HL-60/S4 treated with phorbol 12-myristate 13-acetate at 8.2 ng/mL for 4 days and 3 days (cell line): Measurements from ENCODE around the gene NSMF.
"Not testable (repeated sequence)": the region's sequence is repeated elsewhere in the genome, so short reads cannot be mapped to it uniquely, and the experiment has no call there.

Experiments used
- in situ Hi-C: fragments of 300-500 bp; cut with MboI; formaldehyde crosslinking; loops from 2 replicates; pipeline ENCODE4 v1.15.0; 2022; ENCODE audit warnings: low sequenced_read_pairs

The NSMF gene

DNA sequence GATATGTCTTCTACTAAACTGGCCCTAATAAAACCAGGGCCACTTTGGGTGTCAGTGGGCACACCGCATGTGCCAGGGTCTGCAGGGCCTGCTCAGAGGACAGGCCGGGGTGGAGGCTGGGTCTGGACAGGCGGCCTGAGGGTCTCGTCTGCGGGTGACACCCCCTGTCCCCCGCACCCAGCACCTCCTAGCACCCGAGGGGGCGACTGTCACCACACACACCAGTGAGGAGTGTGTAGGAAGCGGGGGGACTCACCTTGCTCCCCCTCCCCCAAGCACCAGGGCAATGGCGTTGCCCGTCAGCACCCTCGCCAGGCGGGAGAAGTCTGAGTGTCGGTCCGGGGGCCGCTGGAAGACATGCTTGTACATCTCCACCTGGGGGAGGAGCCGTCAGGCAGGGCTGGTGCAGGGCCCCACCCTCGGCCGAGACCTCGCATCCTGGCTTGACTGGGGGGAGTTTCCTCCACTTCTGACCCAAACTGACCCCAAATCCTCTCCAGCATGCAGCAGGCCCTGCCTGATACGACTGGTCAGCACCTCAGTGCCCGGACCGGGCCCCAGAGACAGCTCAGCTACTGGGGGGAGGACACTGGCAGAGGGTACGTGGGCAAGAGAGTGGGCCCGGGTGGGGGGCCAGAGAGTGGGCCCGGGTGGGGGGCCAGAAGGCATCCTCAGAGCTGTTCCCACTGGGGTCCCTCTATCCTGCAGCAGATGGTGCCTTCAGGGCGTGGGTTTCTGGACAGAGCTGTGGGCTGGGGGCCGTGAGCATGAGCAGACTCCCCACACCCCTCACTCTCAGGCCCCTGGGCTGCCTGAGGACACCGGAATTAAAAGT is 18.9 kb upstream of the NSMF start:
- in situ Hi-C loops = no loop called here

DNA sequence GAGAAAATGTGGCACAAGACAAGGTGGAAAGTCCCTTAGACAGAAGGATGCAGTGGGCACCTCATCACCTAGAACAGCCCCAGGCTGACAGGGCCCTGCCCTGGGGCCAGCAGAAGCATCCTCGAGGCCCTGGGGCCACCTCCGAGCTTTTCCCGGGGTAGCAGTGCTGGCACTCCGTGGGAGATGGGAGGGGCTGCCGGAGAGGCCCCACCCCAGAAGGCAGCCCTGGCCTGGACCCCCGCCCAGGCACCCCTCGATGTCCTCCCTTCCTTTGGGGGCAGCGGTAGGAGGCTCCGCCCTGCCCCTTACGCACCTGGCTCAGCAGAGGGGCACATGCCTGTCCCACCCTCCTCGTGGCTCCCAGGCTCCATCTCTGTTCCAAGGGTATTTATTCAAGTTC is 17.7 kb upstream of the NSMF start:
- in situ Hi-C loops = no loop called here

DNA sequence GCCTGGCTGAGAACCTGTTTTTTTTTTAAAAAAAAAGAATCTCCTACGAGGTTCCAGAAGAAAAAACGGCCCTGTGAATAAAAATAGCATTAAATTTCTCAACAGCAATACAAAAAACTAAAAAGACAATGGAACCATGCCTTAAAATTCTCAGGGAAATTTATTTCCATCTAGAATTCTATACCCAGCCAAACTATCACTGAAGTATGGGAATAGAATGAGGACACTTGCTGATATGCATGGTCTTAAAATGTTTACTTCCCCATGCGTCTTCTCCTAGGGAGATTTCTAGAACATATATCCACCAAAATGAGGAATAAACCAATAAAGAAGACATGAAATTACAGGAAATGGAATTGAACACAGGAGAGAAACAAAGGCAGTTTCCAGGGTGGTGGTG is 16.5 kb upstream of the NSMF start:
- in situ Hi-C loops = no loop called here

DNA sequence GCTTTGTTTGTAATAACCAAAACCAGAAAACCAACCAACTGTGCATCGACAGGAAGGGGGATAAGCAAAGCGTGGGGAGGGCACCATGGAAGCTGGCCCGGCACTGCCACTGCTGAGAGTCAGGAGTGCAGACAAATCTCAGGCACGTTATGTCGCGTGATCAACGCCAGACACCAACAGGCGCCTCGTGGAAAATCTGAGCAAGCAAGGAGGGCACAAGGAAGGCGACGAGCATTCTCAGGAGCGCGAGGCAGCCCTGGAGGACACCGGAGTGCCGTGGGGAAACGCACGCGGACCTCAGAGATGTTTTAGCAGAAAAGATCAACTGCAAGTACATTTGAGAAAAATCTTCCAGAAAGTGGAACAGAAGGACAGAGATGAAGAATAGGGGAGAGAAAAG is 15.1 kb upstream of the NSMF start:
- in situ Hi-C loops = no loop called here

DNA sequence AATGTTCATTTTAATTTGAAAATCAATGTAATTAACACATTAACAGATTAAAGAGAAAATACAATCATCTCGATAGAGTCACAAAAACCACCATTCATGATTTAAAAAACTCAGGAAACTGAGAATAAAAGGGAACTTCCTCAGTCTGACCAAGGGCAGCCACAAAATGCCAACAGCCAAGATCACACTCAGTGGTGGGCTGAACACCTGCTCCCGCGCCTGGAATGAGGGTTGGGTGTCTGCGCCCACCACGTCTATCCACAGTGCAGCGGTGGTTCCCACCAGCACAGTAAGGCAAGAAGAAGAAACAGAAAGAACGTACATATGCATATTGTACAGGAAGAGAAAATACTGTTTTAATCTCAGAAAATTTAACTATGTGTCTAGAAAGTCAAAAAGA is 11.7 kb upstream of the NSMF start:
- in situ Hi-C loops = no loop called here

DNA sequence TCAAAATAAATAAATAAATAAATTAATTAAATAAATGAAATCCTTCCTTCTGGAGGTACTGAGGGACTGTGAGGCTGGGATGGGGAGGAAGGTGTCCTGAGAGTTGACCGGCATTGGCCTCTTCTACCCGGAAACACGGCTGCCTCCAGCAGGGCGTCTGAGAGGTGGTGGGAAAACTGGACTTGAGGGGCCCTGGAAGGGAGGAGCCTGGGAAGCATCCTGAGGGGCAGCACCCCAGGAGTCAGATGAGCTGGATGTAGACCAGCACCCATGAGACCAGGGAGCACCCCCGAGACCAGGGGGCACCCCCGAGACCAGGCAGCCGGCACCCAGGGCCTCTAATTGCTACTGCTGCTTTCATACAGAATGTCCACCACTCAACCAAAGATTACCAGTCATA is 8.8 kb upstream of the NSMF start:
- in situ Hi-C loops = no loop called here

DNA sequence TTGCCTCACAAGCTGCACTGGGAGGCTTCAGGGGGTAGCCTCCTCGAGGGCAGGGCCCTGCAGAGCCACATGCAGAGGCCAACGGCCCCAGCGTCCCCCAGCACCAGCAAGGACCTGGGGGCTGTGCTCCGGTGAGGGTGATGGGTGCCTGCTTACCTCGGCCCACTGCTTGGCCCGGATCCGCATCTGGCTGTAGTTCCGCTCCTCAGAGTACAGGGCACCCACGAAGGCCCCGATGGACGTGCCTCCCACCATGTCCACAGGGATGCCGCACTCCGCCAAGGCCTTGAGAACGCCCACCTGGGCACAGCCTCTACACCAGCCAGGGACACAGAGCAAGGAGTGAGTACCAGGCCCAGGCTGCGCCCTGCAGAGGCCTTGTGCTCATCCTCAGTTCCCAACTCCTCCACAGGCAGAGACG is 8.0 kb upstream of the NSMF start:
- in situ Hi-C loops = no loop called here

DNA sequence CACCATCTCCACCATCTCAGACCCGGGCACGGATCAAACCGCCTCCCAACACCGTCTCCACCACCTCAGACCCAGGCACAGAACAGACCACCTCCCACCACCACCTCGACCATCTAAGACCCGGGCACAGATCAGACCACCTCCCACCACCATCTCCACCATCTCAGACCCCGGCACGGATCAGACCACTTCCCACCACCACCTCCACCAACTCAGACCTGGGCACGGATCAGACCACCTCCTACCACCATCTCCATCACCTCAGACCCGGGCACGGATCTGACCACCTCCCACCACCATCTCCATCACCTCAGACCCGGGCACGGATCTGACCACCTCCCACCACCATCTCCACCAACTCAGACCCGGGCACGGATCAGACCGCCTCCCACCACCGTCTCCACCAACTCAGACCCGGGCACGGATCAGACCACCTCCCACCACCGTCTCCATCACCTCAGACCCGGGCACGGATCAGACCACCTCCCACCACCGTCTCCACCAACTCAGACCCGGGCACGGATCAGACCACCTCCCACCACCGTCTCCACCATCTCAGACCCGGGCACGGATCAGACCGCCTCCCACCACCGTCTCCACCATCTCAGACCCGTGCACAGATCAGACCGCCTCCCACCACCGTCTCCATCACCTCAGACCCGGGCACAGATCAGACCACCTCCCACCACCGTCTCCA is 7.4 kb upstream of the NSMF start:
- in situ Hi-C loops = not testable (repeated sequence)

DNA sequence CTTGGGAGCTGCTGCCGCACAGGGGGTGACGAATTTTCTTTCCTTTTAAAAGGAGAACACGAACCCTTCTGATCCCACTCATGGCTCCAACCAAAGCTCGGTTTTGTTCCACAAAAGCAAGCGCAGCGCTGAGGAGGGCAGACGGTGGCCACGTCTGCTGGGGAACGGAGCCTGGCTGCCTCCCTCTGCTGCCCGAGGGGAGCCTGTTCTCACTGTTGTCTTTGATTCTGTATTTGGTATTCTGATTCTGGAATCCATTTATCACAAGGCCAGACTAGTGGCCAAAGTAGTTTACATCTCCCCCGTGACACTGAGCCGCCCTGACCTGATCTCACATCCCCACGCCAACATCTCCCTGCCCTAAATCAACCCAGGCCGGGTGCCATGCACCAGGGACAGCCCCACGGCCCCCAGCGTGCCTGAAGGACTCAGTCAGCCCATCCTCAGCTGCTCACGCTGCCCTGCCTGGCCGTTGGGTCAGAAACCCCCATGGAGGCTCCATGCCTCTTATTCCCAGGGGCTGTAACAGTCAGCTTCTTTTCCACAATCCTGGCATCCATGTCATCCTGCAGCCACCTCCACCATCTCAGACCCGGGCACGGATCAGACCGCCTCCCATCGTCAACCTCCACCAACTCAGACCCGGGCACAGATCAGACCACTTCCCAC is 6.7 kb upstream of the NSMF start:
- in situ Hi-C loops = no loop called here

DNA sequence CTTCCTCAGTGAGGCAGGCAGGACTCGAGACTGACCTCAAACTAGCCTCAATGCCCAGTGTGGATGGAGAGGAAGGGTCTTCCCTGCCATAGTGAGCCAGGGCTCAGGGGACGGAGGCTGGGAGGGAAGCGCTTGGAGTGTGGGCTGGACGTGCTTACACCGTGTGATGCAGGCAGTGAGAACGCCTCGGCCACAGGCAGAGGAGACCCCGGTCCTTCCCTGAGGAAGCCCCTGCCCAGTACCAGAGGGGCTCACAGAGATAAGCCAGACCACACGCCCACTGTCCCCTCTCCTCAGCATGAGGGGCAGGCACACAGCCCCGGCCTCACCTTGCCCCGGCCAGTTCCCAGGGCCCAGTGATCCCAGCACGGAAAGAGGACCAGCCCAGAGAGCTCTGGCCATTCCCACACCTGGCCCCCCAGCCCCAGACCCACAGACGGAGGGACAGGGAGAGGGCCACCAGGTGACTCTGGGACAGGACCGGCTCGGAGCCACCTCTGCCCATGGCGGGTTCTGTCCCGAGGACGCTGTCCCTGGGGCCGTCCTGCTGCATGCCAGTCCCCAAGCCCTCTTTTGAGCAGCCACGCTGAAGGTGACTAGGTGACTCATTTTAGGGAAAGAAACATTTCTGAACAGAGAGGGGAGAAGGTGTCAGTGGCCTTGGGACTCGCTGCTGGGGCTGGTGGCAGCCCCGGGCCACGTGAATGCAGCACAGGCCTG is 6.0 kb upstream of the NSMF start:
- in situ Hi-C loops = no loop called here

DNA sequence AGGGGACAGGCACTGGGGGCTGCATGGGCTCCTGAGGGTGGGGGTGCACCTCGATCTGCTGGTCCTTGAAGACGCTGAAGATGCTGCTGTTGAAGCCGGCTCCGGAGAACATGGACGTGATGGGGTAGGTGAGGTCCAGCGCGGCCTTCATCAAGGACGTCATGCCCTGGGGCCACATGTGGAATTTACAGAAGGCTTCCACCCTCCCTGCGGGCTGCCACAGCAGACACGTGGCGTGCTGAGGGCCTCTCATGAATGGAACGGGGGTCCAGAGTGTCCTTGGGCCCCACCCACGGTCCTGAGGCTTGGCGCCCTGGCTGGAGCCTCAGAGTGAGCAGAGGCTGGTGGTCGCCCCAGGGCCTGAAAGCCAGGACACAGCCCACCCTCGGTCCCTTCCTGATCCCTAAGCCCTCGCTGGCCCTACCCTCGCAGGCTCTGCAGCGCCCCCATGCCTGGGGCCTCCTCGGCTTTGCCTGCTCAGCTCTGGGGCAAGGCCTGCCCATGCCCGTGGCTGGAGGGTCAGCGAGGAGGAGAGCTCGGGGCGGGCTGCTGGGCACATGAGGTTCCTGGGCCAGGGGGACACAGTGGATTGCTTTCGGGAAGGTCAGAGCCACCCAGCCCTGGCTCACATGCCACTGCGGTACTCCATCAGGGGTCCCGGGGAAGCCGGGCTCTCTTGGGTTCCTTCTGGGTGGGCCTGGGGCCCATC is 5.3 kb upstream of the NSMF start:
- in situ Hi-C loops = no loop called here

DNA sequence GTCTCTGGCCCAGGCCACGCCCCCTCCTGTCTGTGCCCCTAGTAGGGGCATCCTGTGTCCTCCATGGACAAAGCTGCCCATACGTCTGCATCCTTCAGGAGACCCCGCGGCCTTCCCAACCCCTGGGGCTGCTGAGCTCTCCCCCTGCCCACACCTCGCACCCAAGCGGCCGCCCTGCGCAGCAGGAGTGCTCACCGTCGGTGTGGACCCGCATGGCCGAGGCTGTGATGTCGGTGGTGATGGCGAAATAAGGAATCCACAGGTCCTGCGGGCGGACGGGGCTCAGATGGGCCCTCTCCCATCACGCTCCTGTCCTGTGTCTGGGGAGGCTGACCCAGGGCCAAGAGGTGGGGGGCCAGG is 4.8 kb upstream of the NSMF start:
- in situ Hi-C loops = no loop called here

DNA sequence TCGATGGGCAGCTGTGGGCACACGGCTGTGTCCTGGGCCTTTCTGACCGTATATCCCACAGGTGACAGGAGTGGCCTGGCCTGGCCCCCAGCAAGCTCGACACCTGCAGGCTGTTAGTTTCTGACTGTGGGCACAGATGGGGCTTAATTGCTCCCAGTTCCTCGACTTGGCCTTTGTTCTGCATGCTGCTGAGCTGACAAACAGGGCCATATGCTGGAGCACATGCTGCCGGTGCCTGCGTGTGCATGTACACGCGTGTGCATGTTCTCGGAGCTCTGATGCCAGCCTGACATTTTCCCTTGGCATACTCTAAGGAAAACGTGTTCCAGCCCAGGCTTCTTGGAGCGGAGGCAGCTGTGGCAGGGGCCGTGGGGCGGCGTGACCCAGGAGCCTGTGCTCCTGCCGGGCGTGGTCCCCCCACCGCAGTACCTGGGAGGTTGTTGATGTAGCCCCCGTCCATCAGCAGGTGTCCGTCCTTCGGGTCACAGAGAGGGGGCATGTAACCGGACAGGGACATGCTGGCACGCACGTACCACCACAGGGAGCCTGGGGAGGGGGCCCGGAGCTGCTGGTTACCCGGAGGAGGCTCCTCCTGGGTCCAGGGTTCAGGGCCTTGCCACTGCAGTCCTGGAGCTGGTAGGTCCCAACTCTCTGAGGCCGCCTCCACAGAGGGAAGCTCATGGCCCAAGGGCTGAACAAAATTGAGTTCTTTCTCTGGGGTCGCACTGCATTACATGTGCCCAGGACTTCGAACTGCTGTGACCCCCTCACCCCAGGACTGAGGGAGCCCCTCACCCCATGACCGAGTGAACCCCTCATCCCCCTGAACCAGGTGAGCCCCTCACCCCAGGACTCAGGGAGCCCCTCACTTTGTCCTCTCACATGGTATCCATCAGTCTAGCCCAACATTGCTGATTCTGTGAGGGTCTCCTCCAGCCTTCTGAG is 4.1 kb upstream of the NSMF start:
- in situ Hi-C loops = no loop called here

DNA sequence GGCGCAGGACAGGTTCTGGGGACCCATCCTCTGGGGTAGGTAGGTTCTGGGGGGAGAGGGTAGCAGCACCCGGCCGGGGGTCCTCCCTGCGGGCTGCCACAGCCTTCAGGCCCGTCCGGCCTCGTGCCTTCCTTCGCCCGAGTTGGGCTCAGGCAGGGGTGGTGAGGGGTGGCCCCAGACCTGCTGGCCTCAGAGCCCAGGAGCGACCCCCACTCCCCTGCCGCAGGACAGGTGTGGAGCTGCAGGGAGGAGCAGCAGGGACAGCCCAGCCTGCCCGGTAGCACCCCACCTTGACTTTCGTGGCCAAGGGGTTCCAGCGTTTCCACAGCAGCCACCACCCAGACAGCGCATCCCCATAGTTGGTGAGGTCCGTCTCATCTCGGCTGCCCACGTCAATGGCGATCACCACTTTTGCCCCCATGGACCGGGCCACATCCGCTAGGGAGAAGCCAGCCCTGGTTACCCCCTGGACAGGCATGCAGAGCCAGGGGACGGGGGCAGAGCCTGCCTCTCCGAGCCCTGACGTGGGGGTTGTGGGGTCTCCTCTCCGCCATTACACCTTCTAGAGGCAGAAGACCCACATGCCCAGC is 3.4 kb upstream of the NSMF start:
- in situ Hi-C loops = no loop called here

DNA sequence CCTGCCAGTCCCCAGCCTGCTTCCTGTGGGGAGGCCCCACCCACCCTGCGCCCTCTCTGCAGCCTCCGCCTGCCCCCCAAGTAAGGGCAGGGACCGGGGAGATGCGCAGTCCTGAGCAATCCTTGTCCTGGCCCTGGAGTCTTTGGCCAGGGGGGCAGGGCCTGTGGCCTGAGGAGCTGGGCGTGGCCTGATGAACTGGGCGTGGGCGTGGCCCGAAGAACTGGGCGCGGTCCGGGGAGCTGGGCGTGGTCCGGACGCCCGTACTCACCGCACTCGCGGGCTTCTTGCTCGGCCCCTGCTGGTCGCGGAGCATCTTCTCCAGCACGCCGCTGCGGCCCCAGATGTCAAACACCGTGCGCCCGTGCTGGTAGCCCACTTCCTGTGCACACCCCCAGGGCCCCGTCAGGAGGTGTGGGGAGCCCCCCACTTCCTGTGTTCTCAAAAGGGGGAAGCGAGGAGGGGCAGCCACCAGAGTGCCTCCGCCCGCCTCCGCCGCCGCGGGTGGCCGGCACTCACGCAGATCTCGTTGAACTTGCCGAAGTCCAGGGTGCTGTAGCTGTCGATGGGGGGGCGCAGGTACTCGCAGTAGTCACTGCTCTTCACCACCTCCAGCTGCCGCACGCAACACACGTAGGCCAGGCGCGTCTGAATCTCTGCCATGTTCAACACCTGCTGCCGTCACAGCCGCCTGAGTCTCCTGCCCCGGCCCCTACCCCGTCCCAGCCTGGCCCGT is 2.7 kb upstream of the NSMF start:
- in situ Hi-C loops = no loop called here

DNA sequence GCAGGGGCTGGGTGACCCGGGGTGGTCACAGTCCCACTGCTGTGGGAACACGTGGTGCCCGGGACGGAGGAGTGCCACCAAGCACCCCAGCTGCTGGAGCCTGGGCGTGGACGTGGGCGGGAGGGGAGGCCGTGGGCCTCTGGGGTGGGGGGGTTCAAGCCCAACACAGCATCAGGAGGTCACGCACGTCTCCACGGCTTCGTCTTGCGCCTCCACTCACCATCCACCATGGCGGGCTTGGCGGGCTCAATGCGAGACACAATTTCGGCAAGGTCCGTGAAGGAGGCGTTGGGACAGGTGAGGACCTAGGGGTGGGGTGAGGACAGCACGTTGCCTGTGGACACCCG is 2.2 kb upstream of the NSMF start:
- in situ Hi-C loops = no loop called here

DNA sequence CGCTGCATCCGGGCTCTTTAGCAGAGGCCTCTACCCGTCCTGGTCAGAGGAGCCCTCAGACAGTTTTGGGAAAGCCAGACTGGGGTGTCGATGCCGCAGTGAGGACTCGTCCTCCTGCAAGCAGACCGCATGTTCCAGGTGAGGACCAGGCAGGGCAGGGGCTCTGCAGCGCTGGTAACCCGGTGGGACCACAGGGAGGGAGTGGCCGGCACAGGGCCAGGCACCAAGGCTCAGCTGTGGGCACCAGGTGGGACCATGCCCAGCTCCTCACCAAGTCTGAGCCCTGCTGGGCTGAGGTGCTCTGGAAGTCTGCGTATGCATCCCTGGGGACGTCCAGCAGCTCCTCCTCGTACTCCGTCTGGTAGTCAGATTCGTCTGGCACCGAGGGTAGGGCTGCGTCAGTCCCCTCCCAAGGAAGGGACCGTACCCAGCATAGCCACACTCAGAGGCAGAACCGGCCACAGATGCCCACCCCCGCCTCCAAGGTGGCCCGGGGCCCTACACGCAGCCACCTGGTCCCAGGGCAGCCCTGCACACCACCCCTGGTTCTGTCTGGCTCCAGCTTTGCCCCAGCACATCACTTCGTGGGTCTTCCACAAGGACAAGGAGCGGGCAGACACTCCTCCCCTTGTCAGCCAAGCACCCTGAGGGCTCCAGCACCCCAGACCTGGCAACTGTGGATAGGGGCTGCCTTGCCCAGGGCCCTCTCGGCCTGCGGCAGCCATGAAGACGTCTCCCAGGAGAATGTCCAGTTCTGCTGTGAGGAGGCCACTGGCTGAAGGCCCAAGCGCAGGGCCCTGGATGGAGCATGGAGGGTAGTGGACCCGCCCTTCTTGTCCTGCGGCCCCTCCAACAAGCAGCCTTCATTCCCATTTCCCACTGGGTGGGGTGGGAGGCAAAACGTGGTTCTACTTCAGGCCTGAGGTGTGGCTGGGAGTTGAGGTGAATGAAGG is 1.5 kb upstream of the NSMF start:
- in situ Hi-C loops = no loop called here
